NCI-H510A treated with DMSO at 0.1 percent for 48 hours (cell line): ENCODE data around the gene S100A14.
"Not testable (repeated sequence)": the region's sequence is repeated elsewhere in the genome, so short reads cannot be mapped to it uniquely, and the experiment has no call there.

Experiments used
- DNase-seq: peaks from one replicate; lab custom pipeline; 2025; lab: John Stamatoyannopoulos, UW

S100A14 gene

DNA sequence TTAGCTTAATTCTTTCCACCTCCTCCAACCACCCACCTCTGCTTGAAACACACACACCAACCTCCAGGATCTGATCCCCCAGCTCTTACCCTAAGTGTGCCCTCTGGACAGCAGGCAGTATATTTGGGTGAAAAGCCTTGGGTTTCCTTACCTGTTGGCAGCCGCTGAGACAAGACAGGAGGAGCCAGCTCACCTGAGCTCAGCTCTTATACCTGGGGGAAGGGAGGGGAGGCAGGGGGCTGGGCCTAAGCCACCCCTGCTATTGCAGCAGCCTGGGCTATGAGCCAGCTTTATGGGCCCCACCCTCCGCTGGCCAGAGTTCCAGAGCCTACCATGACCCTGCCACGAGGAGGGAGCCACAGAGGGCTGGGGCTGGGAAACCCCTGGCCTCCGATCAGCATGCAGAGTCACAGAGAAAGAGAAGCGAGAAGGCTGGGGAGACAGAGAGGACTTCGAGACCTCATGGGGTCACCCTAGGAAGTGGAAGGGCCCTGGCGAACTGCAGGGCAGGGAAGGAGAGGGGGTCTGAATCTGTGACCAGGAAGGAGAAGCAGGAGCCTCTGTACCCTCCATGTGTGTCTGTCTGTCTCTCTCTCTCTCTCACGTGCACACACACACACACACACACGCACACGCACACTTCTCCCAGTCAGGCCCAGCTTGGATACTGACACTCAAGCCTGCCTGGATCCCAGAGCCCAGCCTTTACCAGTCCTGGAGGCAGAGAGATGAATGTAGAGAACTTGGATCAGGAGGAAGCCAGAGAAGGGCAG, at the start of gene S100A14:
S100A14 (minus strand) TSS at position 182 of the 773 bp plus-strand sequence. CDS start 467 bp downstream, outside the sequence.
- DNase-seq: no peak

DNA sequence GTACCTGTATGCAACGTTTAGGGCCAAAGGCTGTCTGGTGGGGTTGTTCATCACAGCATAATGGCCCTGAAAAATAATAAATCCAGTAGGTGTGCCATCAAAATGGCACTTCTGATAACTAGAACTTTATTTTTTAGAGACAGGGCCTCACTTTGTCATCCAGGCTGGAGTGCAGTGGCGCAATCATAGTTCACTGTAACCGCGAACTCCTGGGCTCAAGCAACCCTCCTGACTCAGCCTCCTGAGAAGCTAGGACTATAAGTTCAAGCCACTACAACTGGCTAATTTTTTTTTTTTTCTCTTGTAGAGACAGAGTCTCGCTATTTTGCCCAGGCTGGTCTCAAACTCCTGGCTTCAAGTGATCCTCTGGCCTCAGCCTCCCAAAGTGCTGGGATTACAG, 47.1 kb upstream of the S100A14 start:
- no peak for DNase-seq

DNA sequence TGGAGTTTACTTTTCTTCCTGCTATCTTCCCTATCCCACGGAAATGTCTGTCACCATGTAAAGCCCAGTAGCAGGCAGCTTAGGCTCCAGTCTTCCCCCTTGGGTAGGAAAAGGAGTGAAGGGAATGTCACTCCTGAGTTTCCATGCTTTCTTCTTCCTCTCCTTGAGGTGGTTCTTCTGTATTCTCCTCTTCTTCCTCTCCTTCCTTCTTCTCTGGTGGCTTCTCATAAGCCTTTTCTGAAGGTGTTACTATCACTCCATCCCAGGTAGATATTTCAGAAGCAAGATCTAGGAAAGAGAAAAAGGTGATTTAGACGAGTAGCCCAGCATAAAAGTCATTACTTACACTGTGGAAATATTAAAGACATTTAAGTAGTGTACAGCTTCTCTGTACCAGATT, 46.1 kb upstream of the S100A14 start:
- no peak for DNase-seq

- no peak for DNase-seq
These were observed 45.1 kb upstream of the S100A14 start for GRCh38 chr1:153661111-153661708.

DNA sequence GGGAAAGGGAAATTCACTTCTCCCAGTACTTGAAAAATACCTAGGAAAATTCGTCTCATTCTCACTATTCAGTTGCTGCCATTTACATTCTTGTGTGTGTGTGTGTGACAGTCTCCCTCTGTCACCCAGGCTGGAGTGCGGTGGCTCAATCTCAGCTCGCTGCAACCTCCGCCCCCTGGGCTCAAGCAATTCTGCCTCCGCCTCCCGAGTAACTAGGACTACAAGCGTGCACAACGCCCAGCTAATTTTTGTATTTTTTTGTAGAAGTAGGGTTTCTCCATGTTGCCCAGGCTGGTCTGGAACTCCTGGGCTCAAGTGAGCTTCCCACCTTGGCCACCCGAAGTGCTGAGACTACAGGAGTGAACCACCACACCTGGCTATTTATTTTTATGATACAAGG, 43.5 kb upstream of the S100A14 start:
- DNase-seq: no peak

DNA sequence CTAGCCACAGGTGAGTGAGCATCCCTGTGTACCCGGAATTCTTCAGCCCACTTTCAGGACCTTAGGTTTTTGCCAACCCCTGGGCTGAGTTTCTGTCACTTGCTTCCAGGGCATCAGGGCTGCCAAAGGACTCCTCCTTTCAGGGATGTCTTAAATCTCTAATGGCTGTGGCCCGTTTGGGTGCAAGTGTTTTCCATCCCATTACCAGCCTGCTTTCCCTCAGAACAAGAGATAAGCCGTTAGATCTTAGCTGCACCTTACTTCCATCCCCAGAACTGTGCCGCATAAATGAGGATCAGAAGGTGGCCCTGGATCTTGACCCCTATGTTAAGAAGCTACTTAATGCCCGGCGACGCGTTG, 43.0 kb upstream of the S100A14 start:
- DNase-seq: no peak

DNA sequence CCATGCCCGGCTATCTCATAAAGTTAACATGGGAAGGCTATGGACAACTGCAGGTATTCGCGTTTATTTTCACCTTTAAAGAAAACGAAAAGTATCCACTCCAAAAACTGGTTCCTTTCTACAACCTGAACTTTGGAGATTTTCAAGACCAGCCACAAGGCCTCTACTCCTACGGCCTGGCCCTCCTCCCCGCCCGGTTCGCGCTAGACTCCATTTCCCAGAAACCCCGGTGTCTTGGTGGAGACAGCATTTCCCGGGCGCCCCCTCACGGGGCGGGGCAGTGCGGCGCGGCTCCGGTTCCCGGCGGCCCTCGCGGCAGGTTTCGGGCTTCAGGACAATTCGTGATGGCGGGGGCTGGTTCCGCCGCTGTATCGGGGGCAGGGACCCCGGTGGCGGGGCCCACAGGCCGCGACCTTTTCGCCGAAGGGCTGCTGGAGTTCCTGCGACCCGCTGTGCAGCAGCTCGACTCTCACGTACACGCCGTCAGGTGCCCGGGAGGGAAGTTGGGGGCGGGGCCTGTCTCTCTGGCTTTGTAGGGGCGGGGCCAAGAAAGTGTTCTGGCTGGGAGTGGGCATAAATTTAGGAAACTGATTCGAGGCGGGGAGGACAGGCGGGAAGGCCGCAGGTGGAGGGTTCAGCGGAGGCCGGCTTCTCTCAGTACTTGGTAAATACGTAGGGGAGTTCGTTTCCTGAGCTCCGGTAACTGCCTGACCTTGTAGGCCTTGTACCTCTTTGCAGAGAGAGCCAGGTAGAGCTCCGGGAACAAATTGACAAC, 42.5 kb upstream of the S100A14 start, which contains the start of gene SNAPIN:
SNAPIN (plus strand) TSS at position 304 of the 775 bp plus-strand sequence; CDS start at position 345, 41 bp downstream.
- peak; percentile 89 for DNase-seq

DNA sequence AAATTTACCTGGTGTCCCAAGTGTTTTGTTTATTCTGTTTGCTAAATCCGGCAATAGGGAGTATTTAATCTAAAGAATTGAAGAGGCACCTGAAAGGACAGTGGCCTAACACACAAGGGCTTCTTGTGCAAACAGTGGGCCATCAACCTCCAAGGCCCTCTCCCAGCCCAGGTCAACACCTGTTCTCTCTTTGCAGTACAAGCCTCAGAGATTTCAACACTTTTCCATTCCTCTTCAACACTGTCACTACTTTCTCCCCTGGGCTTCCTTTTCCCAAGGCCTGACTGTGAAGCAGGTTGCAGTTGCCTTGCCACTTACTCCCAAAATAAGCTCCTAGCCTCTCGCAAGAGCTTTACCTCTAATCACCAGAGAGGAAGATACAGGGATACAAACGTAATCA, 39.2 kb upstream of the S100A14 start:
- peak; percentile 85 for DNase-seq

DNA sequence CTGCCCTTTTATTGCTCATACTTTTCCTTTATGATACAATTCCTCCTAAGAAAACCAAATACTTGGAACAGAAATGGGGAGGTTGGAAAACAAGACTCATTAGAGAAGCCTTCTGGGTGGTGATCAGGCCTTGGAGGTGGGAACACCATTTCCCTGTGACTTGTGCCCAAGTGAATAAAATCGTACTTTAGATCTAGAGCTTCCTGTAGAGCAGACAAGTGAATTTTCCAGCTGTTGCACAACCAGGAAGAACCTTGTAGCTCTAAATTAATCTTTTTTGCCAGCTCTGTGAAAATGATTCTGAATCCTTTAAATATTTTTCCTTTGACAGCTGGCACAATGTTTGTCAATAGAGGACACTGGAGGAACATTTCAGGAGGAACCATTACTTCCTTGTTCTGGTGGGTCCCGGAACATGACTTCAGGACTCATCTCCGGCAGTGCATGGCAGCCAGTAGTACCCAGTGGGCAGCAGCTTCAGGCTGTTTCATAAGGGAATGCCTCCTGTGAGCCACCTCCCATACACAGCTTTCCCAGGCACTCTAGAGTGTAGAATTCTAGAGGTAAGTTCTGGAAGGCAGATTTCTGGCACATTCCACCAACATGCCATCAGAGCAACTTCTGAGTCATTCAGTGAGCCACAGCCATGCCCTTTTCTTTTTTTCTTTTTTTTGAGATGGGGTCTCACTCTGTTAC, 36.8 kb upstream of the S100A14 start:
- no peak for DNase-seq

DNA sequence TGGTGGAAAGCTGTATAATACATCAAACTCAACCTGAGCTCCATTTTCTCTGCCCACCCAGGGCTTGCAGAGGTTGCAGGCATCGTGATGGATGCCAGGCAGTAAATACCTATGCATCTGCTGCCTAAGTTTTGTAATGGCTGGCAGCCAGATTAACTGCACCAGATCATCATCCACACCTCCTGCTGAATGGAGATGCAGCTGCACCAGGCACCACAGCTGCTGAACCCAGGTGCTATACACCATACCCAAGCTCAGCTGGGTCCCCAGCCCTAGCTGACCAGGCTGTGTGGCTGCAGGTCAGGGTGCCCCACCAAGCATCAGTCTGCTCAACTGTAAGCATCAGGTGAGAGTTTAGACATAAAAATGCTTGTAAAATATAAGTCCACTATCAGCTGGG, 35.6 kb upstream of the S100A14 start:
- DNase-seq: no peak

- DNase-seq: no peak
These were observed 33.7 kb upstream of the S100A14 start for GRCh38 chr1:153649863-153650235.

- DNase-seq: peak; percentile 45
These were observed 33.2 kb upstream of the S100A14 start for GRCh38 chr1:153649137-153649862.

DNA sequence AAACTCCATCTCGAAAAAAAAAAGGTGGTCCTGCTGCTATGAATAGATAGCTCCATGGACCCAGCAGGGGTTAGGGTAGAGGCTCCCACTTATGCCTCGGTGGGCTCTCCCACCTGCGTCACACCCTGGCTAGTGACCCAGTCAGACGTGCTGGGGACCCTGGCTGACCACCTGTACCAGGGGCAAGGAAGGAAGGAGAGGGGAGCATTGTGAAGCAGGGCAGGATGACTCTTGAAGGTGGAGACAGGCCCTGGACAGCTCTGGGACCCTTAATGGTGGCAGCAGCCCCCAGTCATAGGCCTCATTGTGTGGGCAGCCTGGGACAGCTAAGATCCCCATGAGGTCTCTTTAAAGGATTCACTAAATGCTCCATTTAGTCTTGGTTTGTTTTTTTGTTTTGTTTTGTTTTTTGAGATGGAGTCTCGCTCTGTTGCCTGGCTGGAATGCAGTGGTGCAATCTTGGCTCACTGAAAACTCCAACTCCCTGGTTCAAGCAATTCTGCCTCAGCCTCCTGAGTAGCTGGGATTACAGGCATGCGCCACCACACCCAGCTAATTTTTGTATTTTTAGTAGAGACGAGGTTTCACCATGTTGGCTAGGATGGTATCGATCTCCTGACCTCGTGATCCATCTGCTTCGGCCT, 32.0 kb upstream of the S100A14 start:
- DNase-seq: no peak

- no peak for DNase-seq
These were observed 31.2 kb upstream of the S100A14 start for GRCh38 chr1:153647346-153647714.

- DNase-seq: no peak
These were observed 30.7 kb upstream of the S100A14 start for GRCh38 chr1:153646672-153647345.

DNA sequence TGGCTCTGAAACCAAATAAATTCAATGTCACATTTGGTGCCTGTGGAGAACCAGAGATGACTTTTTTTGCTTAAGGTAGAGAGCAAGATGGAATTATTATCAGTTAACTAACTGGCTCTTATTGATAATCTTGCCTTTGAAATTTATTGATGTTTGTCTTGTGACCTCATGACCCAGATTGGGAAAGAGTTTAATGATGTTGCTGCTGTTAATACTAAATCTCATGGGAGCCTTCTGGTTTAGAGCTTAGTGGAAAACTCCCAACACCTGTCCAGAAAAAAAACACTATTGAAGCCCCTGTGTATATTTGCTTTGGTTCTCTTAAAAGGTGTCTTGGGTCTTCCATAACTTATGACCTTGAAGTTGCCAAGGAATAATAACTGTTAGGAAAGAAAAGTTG, 27.7 kb upstream of the S100A14 start:
- no peak for DNase-seq

- no peak for DNase-seq
These were observed 27.0 kb upstream of the S100A14 start for GRCh38 chr1:153643100-153643499.

GRCh38 chr1:153642161-153642560, 26.0 kb upstream of the S100A14 start:
- DNase-seq: no peak

- no peak for DNase-seq
These were observed 24.7 kb upstream of the S100A14 start for GRCh38 chr1:153640861-153641260.

DNA sequence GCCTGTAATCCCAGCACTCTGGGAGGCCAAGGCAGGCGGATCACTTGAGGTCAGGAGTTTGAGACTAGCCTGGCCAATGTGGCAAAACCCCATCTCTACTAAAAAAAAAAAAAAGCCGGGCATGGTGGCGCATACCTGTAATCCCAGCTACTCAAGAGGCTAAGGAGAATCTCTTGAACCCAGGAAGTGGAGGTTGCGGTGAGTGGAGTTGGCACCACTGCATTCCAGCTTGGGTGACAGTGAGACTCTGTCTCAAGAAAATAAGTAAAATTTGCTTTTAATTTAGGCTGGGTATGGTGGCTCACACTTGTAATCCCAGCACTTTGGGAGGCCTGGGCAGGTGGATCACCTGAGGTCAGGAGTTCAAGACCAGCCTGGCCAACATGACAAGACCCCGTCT, 24.1 kb upstream of the S100A14 start:
- not testable (repeated sequence) for DNase-seq

DNA sequence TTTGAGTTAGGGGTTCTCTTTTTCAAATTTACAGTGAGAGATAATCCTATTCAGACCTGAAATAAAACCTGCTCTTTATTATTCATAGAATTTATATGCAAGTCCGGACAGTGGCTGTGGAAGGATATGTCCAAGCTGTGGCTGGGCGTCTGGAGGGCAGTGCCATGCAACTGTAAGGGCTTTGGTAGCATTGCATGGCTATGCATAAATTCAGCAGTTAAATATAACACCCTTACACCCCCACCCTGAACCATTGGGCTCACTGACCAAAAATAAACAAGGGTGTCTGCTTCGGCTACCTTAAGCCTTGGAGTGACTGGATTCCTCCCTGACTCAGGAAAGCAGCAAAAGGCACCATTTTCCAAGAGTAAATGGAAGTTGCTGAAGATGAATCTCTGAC, 23.2 kb upstream of the S100A14 start:
- DNase-seq: no peak
